Ascending aorta (tissue), 2 donors: ENCODE measurements around the gene PPM1D. TPM values are rescaled to one million over a fixed set of nuclear protein-coding genes. Genes with fewer than 3 reads are reported as not detected.

Experiments used
- DNase-seq, 2 donors: peaks; one replicate each; pipeline ENCODE4 v3.0.0-alpha.2; 2019; ENCODE audit warnings: low spot score in 2 of 2
- H3K27ac ChIP-seq, 2 donors: fragments of 200-600 bp; sonication (generic); one replicate each; pipeline ENCODE4 v1.5.1; 2016 to 2017; ENCODE audit warnings: mild to moderate bottlenecking in 1 of 2
- H3K27me3 ChIP-seq: fragments of 200-600 bp; sonication (generic); one replicate; pipeline ENCODE4 v1.5.1; 2017
- H3K36me3 ChIP-seq, 2 donors: fragments of 200-600 bp; sonication (generic); one replicate each; pipeline ENCODE4 v1.5.1; 2016
- H3K4me1 ChIP-seq, 2 donors: fragments of 200-600 bp; sonication (generic); one replicate each; pipeline ENCODE4 v1.5.1; 2016 to 2017; ENCODE audit warnings: mild to moderate bottlenecking in 1 of 2
- H3K4me3 ChIP-seq, 2 donors: fragments of 200-600 bp; sonication (generic); one replicate each; pipeline ENCODE4 v1.5.1; 2016 to 2017; ENCODE audit warnings: mild to moderate bottlenecking in 1 of 2
- H3K9me3 ChIP-seq, 2 donors: fragments of 200-600 bp; sonication (generic); one replicate each; pipeline ENCODE4 v1.5.1; 2016
- CTCF ChIP-seq, 3 experiments: fragments of 200-600 bp in 2 of 3; fragments of 450-650 bp in 1 of 3; sonication (generic) in 2 of 3; IDR thresholded peaks; one replicate each; pipeline ENCODE4 v1.5.1; 2016 to 2019; ENCODE audit warnings: antibody characterized with exemption in 3 of 3, mild to moderate bottlenecking in 1 of 3, moderate library complexity in 1 of 3
- intact Hi-C: fragments of 100-400 bp; cut with DNase I; formaldehyde crosslinking; loops from one replicate; pipeline ENCODE4 v1.15.1; 2023
- total RNA-seq: library from RNA; depleted of rRNA; stranded (reverse); fragments of >200 nt; gene quantifications from one replicate; pipeline ENCODE4 v1.1.0, GENCODE V29; 2016

Gene PPM1D
- total RNA-seq, 1 donor from 2014 or later, result 6.0 TPM

DNA sequence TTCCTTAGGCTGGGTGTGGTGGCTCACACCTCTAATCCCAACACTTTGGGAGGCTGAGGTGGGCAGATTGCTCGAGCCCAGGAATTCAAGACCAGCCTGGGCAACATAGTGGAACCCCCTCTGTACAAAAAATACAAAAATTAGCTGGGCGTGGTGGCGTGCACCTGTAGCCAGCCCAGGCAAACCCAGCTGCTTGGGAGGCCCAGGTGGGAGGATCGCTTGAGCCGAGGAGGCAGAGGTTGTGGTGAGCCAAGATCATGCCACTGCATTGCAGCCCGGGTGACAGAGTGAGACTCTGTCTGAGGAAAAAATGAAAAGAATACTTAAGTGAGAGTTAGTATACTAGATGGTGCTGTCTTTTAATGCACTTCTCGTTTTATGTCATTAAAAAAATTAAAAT is 15.1 kb downstream of the PPM1D start:
- Histone ChIP-seq H3K27ac (no peak overlapping the region), H3K36me3 (peaks cover 0 to 5% of the 10 kb centered on the region in 2 donors), H3K4me1 (peaks cover 0 to 7% of the 10 kb centered on the region in 2 donors), H3K9me3 (no peaks in the 10 kb centered on the region), H3K4me3 (no peak overlapping the region), H3K27me3 (no peaks in the 10 kb centered on the region)
- no peak for DNase-seq
- TF ChIP-seq CTCF (IDR thresholded peaks at IDR 0.05), result no peak
- intact Hi-C loops, result no loop called here

- no peak for TF ChIP-seq CTCF (IDR thresholded peaks at IDR 0.05)
- H3K4me1 ChIP-seq, result peaks cover 0 to 5% of the 10 kb centered on the region in 2 donors
- H3K27ac ChIP-seq, result no peak overlapping the region
- no peak for DNase-seq
- no peak overlapping the region for H3K4me3 ChIP-seq
- no peaks in the 10 kb centered on the region for H3K9me3 ChIP-seq
- peaks cover 0 to 5% of the 10 kb centered on the region in 2 donors for H3K36me3 ChIP-seq
- H3K27me3 ChIP-seq, result no peaks in the 10 kb centered on the region
- intact Hi-C loops, result no loop called here
Observed at GRCh38 chr17:60615840-60616239, 15.8 kb downstream of the PPM1D start.

GRCh38 chr17:60618080-60618479 is 18.1 kb downstream of the PPM1D start:
- Histone ChIP-seq H3K9me3 (no peaks in the 10 kb centered on the region), H3K27ac (no peak overlapping the region), H3K27me3 (no peaks in the 10 kb centered on the region), H3K36me3 (peaks cover 0 to 5% of the 10 kb centered on the region in 2 donors), H3K4me1 (no peaks in the 10 kb centered on the region), H3K4me3 (no peak overlapping the region)
- no peak for DNase-seq
- no peak for TF ChIP-seq CTCF (IDR thresholded peaks at IDR 0.05)
- intact Hi-C loops, result no loop called here

GRCh38 chr17:60618854-60619526 is 19.0 kb downstream of the PPM1D start:
- Histone ChIP-seq H3K27ac (no peak overlapping the region), H3K27me3 (no peaks in the 10 kb centered on the region), H3K4me1 (no peaks in the 10 kb centered on the region), H3K4me3 (no peak overlapping the region), H3K36me3 (peaks cover 0 to 5% of the 10 kb centered on the region in 2 donors), H3K9me3 (no peaks in the 10 kb centered on the region)
- intact Hi-C loops, result no loop called here
- TF ChIP-seq CTCF (IDR thresholded peaks at IDR 0.05), result no peak
- no peak for DNase-seq

DNA sequence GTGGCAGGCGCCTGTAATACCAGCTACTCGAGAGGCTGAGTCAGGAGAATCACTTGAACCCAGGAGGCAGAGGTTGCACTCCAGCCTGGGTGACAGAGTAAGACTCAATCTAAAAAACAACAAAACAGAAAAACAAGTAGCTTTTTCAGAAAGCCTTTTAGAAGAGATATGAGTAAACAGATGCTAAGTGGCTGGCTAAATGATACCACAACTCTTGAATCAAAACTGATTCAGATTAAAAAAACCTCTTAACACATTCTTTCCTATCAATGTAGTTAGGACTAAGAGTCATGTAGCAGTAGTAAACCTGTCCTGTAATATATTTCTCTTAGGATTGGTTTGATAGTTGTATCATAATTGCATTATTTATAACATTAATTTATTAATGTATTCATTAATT is 23.0 kb downstream of the PPM1D start:
- Histone ChIP-seq H3K27me3 (no peaks in the 10 kb centered on the region), H3K36me3 (peaks cover 3 to 7% of the 10 kb centered on the region in 2 donors), H3K27ac (no peak overlapping the region), H3K4me3 (no peak overlapping the region), H3K9me3 (no peaks in the 10 kb centered on the region), H3K4me1 (no peaks in the 10 kb centered on the region)
- no peak for DNase-seq
- intact Hi-C loops, result no loop called here
- no peak for TF ChIP-seq CTCF (IDR thresholded peaks at IDR 0.05)

- H3K9me3 ChIP-seq, result no peaks in the 10 kb centered on the region
- intact Hi-C loops, result no loop called here
- peaks cover 3 to 7% of the 10 kb centered on the region in 2 donors for H3K36me3 ChIP-seq
- H3K27ac ChIP-seq, result no peak overlapping the region
- no peak for TF ChIP-seq CTCF (IDR thresholded peaks at IDR 0.05)
- no peaks in the 10 kb centered on the region for H3K4me1 ChIP-seq
- no peak overlapping the region for H3K4me3 ChIP-seq
- no peak for DNase-seq
- no peaks in the 10 kb centered on the region for H3K27me3 ChIP-seq
Observed at GRCh38 chr17:60623415-60623814, 23.4 kb downstream of the PPM1D start.
